Prostate gland (tissue), 2 donors: ENCODE results near the gene PSMA7. TPM values are rescaled to one million over a fixed set of nuclear protein-coding genes. Genes with fewer than 3 reads are reported as not detected.

Experiments used
- DNase-seq: peaks from one replicate; pipeline ENCODE4 v3.0.0-alpha.2; 2019; ENCODE audit warnings: low spot score
- H3K27ac ChIP-seq, 2 donors: fragments of 200-600 bp; sonication (generic); 2 replicates each; pipeline ENCODE4 v1.5.1; 2017 to 2019
- H3K27me3 ChIP-seq: fragments of 200-600 bp; sonication (generic); replicated peaks from 2 replicates; pipeline ENCODE4 v1.5.1; 2019; ENCODE audit not compliant: insufficient read depth
- H3K36me3 ChIP-seq, 2 donors: fragments of 200-600 bp; sonication (generic); 1 replicate in 1 of 2; 2 replicates in 1 of 2; pipeline versions ENCODE4 v1.5.1 to v1.8.1; 2017 to 2019
- H3K4me1 ChIP-seq: fragments of 200-600 bp; sonication (generic); replicated peaks from 2 replicates; pipeline ENCODE4 v1.5.1; 2019
- H3K4me3 ChIP-seq, 2 donors: fragments of 200-600 bp; sonication (generic); 2 replicates each; pipeline ENCODE4 v1.5.1; 2017 to 2019
- H3K9me3 ChIP-seq: fragments of 200-600 bp; sonication (generic); 2 replicates; pipeline ENCODE4 v1.5.1; 2017
- CTCF ChIP-seq, 4 experiments: fragments of 200-600 bp in 2 of 4; fragments of 450-650 bp in 2 of 4; sonication (generic) in 2 of 4; IDR thresholded peaks; 1 replicate in 3 of 4; 2 replicates in 1 of 4; pipeline ENCODE4 v1.5.1; 2016 to 2019; ENCODE audit warnings: antibody characterized with exemption in 4 of 4, mild to moderate bottlenecking in 2 of 4, moderate library complexity in 2 of 4
- POLR2A ChIP-seq: fragments of 450-650 bp; IDR thresholded peaks from one replicate; pipeline ENCODE4 v1.6.1; 2016; ENCODE audit warnings: antibody characterized with exemption, mild to moderate bottlenecking
- POLR2AphosphoS5 ChIP-seq: sonication (generic); formaldehyde crosslinking; IDR thresholded peaks from one replicate; pipeline ENCODE4 v1.6.1; 2017; ENCODE audit warnings: antibody characterized with exemption
- WGBS: methylation state at CpG from one replicate; pipeline ENCODE4 v1.1.5; 2018; 5-methylcytosine and 5-hydroxymethylcytosine counted together
- intact Hi-C: fragments of 100-400 bp; cut with DNase I; formaldehyde crosslinking; loops from one replicate; pipeline ENCODE4 v1.14.2; 2022
- total RNA-seq, 2 donors: library from RNA; depleted of rRNA; stranded (reverse); fragments of >200 nt; gene quantifications; one replicate each; pipeline ENCODE4 v1.1.0, GENCODE V29; 2016

Gene PSMA7
- total RNA-seq, 2 donors from 2014 or later, result 176 to 250 TPM

- no peak for DNase-seq
- no peak overlapping the region for H3K4me3 ChIP-seq
- TF ChIP-seq CTCF (IDR thresholded peaks at IDR 0.05) (no peak), POLR2A (no peak), POLR2AphosphoS5 (no peak)
- 78% methylated on average over 13 of the region's 13 CpGs for WGBS
- no peaks in the 10 kb centered on the region for H3K9me3 ChIP-seq
- H3K36me3 ChIP-seq, result no peaks in the 10 kb centered on the region
- intact Hi-C loops, result loop anchor here (10.0 kb wide), 1 partner anchor 198 kb away; the partner anchor contains the start of gene RPS21
- no peak overlapping the region for H3K27ac ChIP-seq
- H3K4me1 ChIP-seq, result peaks cover 4% of the 10 kb centered on the region
- no peaks in the 10 kb centered on the region for H3K27me3 ChIP-seq
Measured at GRCh38 chr20:62186887-62187866, 44.0 kb upstream of the PSMA7 start.

- H3K27ac ChIP-seq, result no peak overlapping the region
- intact Hi-C loops, result loop anchor here (10.0 kb wide), 1 partner anchor 199 kb away; the partner anchor contains the start of gene RPS21
- H3K36me3 ChIP-seq, result no peaks in the 10 kb centered on the region
- peaks cover 4% of the 10 kb centered on the region for H3K4me1 ChIP-seq
- no peaks in the 10 kb centered on the region for H3K27me3 ChIP-seq
- H3K9me3 ChIP-seq, result no peaks in the 10 kb centered on the region
- no peak for TF ChIP-seq CTCF (IDR thresholded peaks at IDR 0.05)
- TF ChIP-seq POLR2A, result no peak
- TF ChIP-seq POLR2AphosphoS5, result no peak
- H3K4me3 ChIP-seq, result no peak overlapping the region
- 70% methylated on average over 3 of the region's 3 CpGs for WGBS
- no peak for DNase-seq
Measured at GRCh38 chr20:62186096-62186426, 42.9 kb upstream of the PSMA7 start.

GRCh38 chr20:62183426-62184142 is 40.4 kb upstream of the PSMA7 start:
- no peak for TF ChIP-seq POLR2A
- no peak for TF ChIP-seq POLR2AphosphoS5
- TF ChIP-seq CTCF (IDR thresholded peaks at IDR 0.05), result no peak
- Histone ChIP-seq H3K4me1 (peaks cover 4% of the 10 kb centered on the region), H3K36me3 (no peaks in the 10 kb centered on the region), H3K9me3 (no peaks in the 10 kb centered on the region), H3K4me3 (peak overlapping the region; percentile 74 to 79), H3K27ac (peak overlapping the region; percentile 84 to 87), H3K27me3 (no peaks in the 10 kb centered on the region)
- WGBS, result 25% methylated on average over 25 of the region's 25 CpGs
- intact Hi-C loops, result loop anchor here (10.0 kb wide), 1 partner anchor 201 kb away; the partner anchor contains the start of gene RPS21
- DNase-seq, result no peak

GRCh38 chr20:62182469-62183425 is 39.6 kb upstream of the PSMA7 start, which contains the start of gene MTG2:
Gene MTG2 (plus strand): TSS chr20:62183028. CDS start chr20:62193421, 10,393 bp downstream.
- WGBS, result under 1% methylated on average over 92 of the region's 96 CpGs
- H3K4me1 ChIP-seq, result peaks cover 4% of the 10 kb centered on the region

More at GRCh38 chr20:62182469-62183425, 39.6 kb upstream of the PSMA7 start, which contains the start of gene MTG2:
- H3K27ac ChIP-seq, result peak within 1 kb of the TSS; percentile 84 to 87
- intact Hi-C loops, result loop anchor here (10.0 kb wide), 1 partner anchor 202 kb away; the partner anchor contains the start of gene RPS21
- no peaks in the 10 kb centered on the region for H3K9me3 ChIP-seq
- TF ChIP-seq POLR2AphosphoS5, result peak; percentile 99
- peak; percentile 72 for TF ChIP-seq POLR2A
- peak in 1 of 4 experiments; percentile 35 for TF ChIP-seq CTCF (IDR thresholded peaks at IDR 0.05)
- no peaks in the 10 kb centered on the region for H3K27me3 ChIP-seq
- DNase-seq, result peak; percentile 92
- no peaks in the 10 kb centered on the region for H3K36me3 ChIP-seq
- H3K4me3 ChIP-seq, result peak within 1 kb of the TSS; percentile 74 to 79
